ENCODE data around the gene RPA1.

RPA1 gene

DNA sequence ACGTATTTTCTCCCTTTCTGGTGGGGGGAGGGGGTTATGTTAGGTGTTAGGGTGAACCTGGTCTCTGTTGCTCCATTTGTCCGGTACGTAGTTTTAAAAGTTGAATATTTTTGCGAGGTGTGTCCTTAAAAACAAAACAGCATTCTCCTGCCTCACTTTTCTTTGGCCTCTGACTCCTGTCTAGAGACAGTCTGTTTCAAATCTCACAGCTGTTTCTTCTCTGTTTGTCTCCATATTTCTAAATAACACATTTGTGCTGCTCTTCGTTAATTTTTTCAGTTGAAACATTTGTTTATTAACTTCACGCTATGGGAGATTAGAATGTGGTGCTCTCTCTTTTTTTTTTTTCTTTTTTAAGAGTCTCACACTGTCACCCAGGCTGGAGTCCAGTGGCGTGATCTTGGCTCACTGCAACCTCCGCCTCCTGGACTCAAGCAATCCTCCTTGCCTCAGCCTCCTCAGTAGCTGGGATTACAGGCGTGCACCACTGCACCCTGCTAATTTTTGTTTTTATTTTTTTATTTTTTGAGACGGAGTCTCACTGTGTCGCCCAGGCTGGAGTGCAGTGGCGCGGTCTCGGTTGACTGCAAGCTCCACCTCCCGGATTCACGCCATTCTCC lies 31.7 kb downstream of the RPA1 start:
- no peak overlapping the region for H3K4me3 ChIP-seq (replicated peaks; ENCODE audit: low read depth, low read length)
- TF ChIP-seq CTCF (IDR thresholded peaks at IDR 0.05; ENCODE audit: low read length, missing control alignments) = no peak
- no peak for DNase-seq (ENCODE audit: low read depth)

- peak; percentile 61 for TF ChIP-seq CTCF (IDR thresholded peaks at IDR 0.05; ENCODE audit: low read length, missing control alignments)
- DNase-seq (ENCODE audit: low read depth) = peak; percentile 59
- no peak overlapping the region for H3K4me3 ChIP-seq (replicated peaks; ENCODE audit: low read depth, low read length)
Measured at GRCh38 chr17:1865252-1866037, 35.6 kb downstream of the RPA1 start.

DNA sequence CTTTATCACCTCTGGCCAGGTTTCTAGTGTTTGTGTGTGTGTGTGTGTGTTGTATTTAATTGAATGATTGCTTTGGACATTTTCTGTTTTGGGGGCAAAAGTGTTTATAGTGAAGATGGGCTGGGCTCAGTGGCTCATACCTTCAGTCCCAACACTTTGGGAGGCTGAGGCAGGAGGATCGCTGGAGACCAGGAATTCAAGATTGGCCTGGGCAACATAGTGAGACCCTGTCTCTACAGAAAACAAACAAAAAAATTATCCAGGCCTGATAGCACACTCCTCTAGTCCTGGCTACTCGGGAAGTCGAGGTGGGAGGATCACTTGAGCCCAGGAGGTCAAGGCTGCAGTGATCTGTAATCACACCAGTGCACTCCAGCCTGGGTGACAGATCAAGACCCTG lies 37.5 kb downstream of the RPA1 start:
- DNase-seq (ENCODE audit: low read depth) = no peak
- TF ChIP-seq CTCF (IDR thresholded peaks at IDR 0.05; ENCODE audit: low read length, missing control alignments) = no peak
- H3K4me3 ChIP-seq (replicated peaks; ENCODE audit: low read depth, low read length) = no peak overlapping the region

DNA sequence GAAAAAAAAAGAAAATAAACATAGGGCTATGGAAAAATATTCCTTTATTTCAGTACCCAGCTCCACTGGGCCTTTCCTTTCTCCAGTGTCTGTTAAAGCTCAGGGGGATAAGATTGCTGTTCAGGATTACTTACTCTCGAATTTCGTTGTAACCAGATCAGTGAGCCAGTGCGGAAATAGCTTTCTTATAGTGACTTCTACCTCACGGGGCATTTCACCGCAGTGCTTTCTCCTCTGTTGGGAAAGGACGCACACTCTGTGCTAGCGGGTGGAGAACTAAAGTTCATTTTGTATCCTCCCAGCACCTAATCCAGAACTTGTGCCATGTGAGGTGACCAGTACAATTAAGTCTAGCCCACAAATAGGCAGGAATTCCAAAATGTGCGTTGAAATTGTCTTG lies 38.3 kb downstream of the RPA1 start:
- DNase-seq (ENCODE audit: low read depth) = no peak
- no peak for TF ChIP-seq CTCF (IDR thresholded peaks at IDR 0.05; ENCODE audit: low read length, missing control alignments)
- H3K4me3 ChIP-seq (replicated peaks; ENCODE audit: low read depth, low read length) = no peak overlapping the region

DNA sequence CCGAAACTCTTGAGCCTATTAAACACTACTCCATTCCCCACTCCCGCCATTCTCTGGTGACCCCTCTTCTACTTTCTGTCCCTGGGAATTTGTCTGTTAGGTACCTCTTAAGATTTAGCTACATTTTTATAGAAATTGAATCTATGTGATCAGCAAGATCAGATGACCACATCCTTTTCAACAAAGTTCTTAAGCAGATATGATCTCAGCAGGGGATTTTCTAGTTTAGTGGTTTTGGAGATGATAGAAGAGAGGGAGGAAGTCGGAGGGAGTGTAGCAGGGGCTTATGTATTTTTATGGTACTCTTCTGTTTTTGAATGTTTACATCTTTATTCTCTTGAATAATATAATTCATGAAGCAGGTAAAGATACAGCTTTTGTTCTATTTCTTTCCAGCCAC lies 40.8 kb downstream of the RPA1 start:
- H3K4me3 ChIP-seq (replicated peaks; ENCODE audit: low read depth, low read length) = no peak overlapping the region
- DNase-seq (ENCODE audit: low read depth) = no peak
- no peak for TF ChIP-seq CTCF (IDR thresholded peaks at IDR 0.05; ENCODE audit: low read length, missing control alignments)

DNA sequence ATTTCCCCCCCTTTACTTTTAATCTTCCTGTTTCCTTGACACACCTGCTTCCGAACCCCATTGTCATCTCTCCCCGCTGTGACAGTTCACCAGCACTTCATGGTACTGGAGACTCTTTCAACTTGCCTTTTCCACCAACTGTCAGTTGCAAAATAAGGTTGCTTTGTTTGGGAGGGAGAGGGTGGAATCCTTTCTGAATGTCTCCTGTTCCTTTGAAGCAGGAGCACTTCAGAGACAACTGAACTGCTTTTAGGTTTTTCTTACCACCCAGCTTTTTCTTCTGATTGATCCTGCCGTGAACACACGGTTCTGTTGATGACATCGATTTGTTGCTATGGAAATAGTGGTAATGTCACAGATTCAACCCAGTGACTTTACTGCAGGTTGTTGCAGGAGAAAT lies 42.0 kb downstream of the RPA1 start:
- TF ChIP-seq CTCF (IDR thresholded peaks at IDR 0.05; ENCODE audit: low read length, missing control alignments) = no peak
- no peak overlapping the region for H3K4me3 ChIP-seq (replicated peaks; ENCODE audit: low read depth, low read length)
- DNase-seq (ENCODE audit: low read depth) = no peak

DNA sequence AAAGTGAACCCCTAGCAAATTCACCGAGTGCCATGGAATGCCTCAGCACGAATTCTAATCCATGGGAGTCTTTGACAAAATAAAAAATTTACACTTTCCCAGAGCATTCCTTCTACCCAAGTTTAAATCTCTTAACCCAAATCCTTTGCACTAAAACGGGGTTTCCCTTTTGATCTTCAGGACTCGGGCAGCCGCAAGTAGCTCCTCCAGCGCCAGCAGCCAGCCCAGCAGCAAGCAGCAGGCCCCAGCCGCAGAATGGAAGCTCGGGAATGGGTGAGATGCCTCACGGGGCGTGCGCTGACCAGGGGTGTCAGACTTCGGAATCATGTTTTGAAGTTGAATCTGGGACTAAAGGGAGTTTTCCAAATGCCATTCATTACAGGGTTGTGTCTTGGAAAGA lies 42.4 kb downstream of the RPA1 start:
- H3K4me3 ChIP-seq (replicated peaks; ENCODE audit: low read depth, low read length) = no peak overlapping the region
- TF ChIP-seq CTCF (IDR thresholded peaks at IDR 0.05; ENCODE audit: low read length, missing control alignments) = no peak
- DNase-seq (ENCODE audit: low read depth) = no peak
